Brain microvascular endothelial cell (primary cell): ENCODE measurements around the gene HLA-DMA.

Experiments
- DNase-seq: peaks from one replicate; pipeline ENCODE4 v3.0.0-alpha.2; 2020
- H3K27ac ChIP-seq: fragments of 250-450 bp; sonication (Bioruptor Pico); 2 replicates; pipeline ENCODE4 v1.5.1; 2020; ENCODE audit warnings: mild to moderate bottlenecking, moderate library complexity
- H3K27me3 ChIP-seq: fragments of 250-450 bp; sonication (Bioruptor Pico); replicated peaks from 2 replicates; pipeline ENCODE4 v1.5.1; 2020; ENCODE audit warnings: mild to moderate bottlenecking
- H3K36me3 ChIP-seq: fragments of 250-450 bp; sonication (Bioruptor Pico); replicated peaks from 2 replicates; pipeline ENCODE4 v1.5.1; 2020; ENCODE audit warnings: mild to moderate bottlenecking
- H3K4me3 ChIP-seq: 2 replicates; pipeline ENCODE4 v1.5.1; 2011; ENCODE audit warnings: low read depth, mild to moderate bottlenecking, control low read depth, low read length, moderate library complexity
- CTCF ChIP-seq: IDR thresholded peaks from 2 replicates; pipeline ENCODE4 v1.5.1; 2011; ENCODE audit warnings: low read depth, mild to moderate bottlenecking, moderate library complexity, low read length, control low read depth, inconsistent platforms; ENCODE audit errors: missing control alignments
- in situ Hi-C: cut with HindIII; loops from 2 replicates; pipeline ENCODE4 v1.10.0; 2017; ENCODE audit warnings: low sequenced_read_pairs, low pct_ligation_motif_present

The HLA-DMA gene

GRCh38 chr6:32935551-32936238, 17.2 kb downstream of the HLA-DMA start:
- no peak for DNase-seq
- in situ Hi-C loops: no loop called here
- Histone ChIP-seq H3K4me3 (no peak overlapping the region), H3K36me3 (no peaks in the 10 kb centered on the region), H3K27me3 (peaks cover 24% of the 10 kb centered on the region), H3K27ac (no peak overlapping the region)
- TF ChIP-seq CTCF: no peak

- Histone ChIP-seq H3K4me3 (no peak overlapping the region), H3K27ac (no peak overlapping the region), H3K27me3 (peaks cover 21% of the 10 kb centered on the region), H3K36me3 (no peaks in the 10 kb centered on the region)
- TF ChIP-seq CTCF: peak; percentile 86
- DNase-seq: peak; percentile 74
- in situ Hi-C loops: no loop called here
Observed at GRCh38 chr6:32933661-32934085, 19.2 kb downstream of the HLA-DMA start.

GRCh38 chr6:32932132-32932868, 20.6 kb downstream of the HLA-DMA start:
- no peak for DNase-seq
- no peak for TF ChIP-seq CTCF
- H3K27ac ChIP-seq: no peak overlapping the region
- H3K4me3 ChIP-seq: no peak overlapping the region
- H3K36me3 ChIP-seq: no peaks in the 10 kb centered on the region
- in situ Hi-C loops: no loop called here
- peaks cover 15% of the 10 kb centered on the region for H3K27me3 ChIP-seq

GRCh38 chr6:32931211-32931610, 21.7 kb downstream of the HLA-DMA start:
- TF ChIP-seq CTCF: no peak

GRCh38 chr6:32922083-32922482, 30.8 kb downstream of the HLA-DMA start:
- Histone ChIP-seq H3K4me3 (no peak overlapping the region), H3K36me3 (no peaks in the 10 kb centered on the region), H3K27me3 (peaks cover 8% of the 10 kb centered on the region), H3K27ac (no peak overlapping the region)
- TF ChIP-seq CTCF: no peak
- no peak for DNase-seq
- in situ Hi-C loops: no loop called here

More at GRCh38 chr6:32931211-32931610, 21.7 kb downstream of the HLA-DMA start:
- DNase-seq: no peak
- in situ Hi-C loops: no loop called here
- Histone ChIP-seq H3K27ac (no peak overlapping the region), H3K4me3 (no peak overlapping the region), H3K36me3 (no peaks in the 10 kb centered on the region), H3K27me3 (peaks cover 14% of the 10 kb centered on the region)
